ENCODE measurements around the gene TGM2. TPM values are rescaled to one million over a fixed set of nuclear protein-coding genes. Genes with fewer than 3 reads are reported as not detected.

TGM2 gene
- total and polyA plus RNA-seq, 9 of the 15 experiments (the other 6 are each of a cell fraction or from before 2014, with no cell fraction given) = 5.5 to 78.5 (median 37.6) TPM

DNA sequence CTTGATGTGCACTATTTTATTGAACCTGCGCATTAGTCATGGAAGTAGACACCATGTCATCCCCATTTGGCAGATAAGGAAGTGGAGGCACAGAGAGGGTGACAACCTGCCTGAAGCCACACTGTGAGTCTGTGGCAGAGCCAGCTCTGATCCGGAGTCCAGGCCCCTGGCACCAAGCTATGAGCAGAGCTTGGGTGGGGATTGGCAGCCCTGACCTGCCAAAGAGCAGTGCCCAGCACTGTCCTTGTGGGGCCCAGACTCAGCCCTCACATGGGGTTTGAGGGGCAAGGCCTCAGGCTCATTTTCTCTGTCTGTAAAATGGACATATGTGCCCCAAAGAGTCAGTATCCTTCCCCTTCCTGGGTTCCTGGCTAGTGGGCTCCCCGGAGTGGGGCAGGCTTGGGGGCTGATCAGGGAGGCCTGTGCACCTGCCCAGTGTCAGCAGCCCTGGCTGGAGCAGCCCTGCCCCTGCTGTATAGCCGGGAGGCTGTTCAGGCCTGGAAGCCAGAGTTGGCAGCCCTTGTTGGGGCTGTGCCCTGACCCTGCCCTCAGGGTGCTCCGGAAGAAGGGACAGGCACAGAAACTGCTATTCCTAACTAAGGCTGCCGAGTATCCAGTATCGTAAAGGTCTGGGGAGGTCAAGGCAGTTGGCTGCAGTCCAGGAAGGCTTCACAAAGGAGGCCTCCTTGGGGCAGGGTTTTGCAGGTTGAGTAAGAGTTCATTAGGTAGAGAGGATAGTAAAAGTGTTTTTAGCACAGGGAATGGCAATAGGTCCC is 38.7 kb downstream of the TGM2 start:
- in situ Hi-C loops (cut with MboI) (no loop called here), intact Hi-C loops (cut with micrococcal nuclease) (no loop called here)
- Histone ChIP-seq H3K36me3 (ENCODE audit: control insufficient read depth, insufficient read depth, low read length) (peaks cover 18% of the 10 kb centered on the region; the same call in 2 of the 3 replicates), H3K9me1 (ENCODE audit: control insufficient read depth, insufficient read depth, low read length) (no peaks in the 10 kb centered on the region), H3K79me2 (ENCODE audit: control insufficient read depth, insufficient read depth, low read length) (no peaks in the 10 kb centered on the region), H3K4me3 (no peak overlapping the region), H3K4me2 (ENCODE audit: insufficient read depth, low read length) (peak overlapping the region; percentile 59), H4K20me1 (replicated peaks; ENCODE audit: control insufficient read depth, insufficient read depth, low read length) (no peaks in the 10 kb centered on the region), H3K27ac (ENCODE audit: extremely low read depth, low read depth, low read length) (peak overlapping the region; percentile 58), H3K9ac (ENCODE audit: insufficient read depth in 1 of 2, low read depth in 2 of 2, low read length in 2 of 2) (peak overlapping the region; percentile 44 to 82), H3K4me1 (replicated peaks in 1 of 2; ENCODE audit: control insufficient read depth in 2 of 2, insufficient read depth in 2 of 2, low read length in 2 of 2) (peaks cover 48 to 59% of the 10 kb centered on the region in 2 experiments), H3K27me3 (ENCODE audit: control insufficient read depth in 2 of 2, insufficient read depth in 2 of 2, low read length in 2 of 2) (no peaks in the 10 kb centered on the region), H3K9me3 (replicated peaks; ENCODE audit: control insufficient read depth, insufficient read depth, low read depth, low read length) (no peaks in the 10 kb centered on the region), H2AFZ (ENCODE audit: low read depth, low read length) (peak overlapping the region; percentile 56)
- 43% methylated on average over 7 of the region's 7 CpGs for WGBS (ENCODE audit: insufficient coverage, low coverage, missing lambda C conversion rate)
- peak in 1 of 4 experiments; percentile 83 for DNase-seq (ENCODE audit: extremely low read depth in 1 of 4, low spot score in 3 of 4)
- BruUV-seq (replicated peaks) = no TSS peak
- FAIRE-seq = peak; percentile 86
- ATAC-seq = peak; percentile 10
- ChIA-PET POLR2A (interaction anchor here (0.6 to 3.4 kb wide), 3 partner anchors 11 to 509 kb away, joined by 3 to 13 read pairs (median 3); no protein-coding TSS in a partner anchor), CTCF (ENCODE audit: low intra/inter-chr PET ratio) (no interaction called here)
- TF ChIP-seq, protein P1, sequence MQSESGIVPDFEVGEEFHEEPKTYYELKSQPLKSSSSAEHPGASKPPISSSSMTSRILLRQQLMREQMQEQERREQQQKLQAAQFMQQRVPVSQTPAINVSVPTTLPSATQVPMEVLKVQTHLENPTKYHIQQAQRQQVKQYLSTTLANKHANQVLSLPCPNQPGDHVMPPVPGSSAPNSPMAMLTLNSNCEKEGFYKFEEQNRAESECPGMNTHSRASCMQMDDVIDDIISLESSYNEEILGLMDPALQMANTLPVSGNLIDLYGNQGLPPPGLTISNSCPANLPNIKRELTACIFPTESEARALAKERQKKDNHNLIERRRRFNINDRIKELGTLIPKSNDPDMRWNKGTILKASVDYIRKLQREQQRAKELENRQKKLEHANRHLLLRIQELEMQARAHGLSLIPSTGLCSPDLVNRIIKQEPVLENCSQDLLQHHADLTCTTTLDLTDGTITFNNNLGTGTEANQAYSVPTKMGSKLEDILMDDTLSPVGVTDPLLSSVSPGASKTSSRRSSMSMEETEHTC (IDR thresholded peaks at IDR 0.05) = no peak
- no peak for TF ChIP-seq BRF1 (IDR thresholded peaks at IDR 0.05; ENCODE audit: borderline replicate concordance, extremely low read depth, insufficient read length)
- TF ChIP-seq, protein P2, sequence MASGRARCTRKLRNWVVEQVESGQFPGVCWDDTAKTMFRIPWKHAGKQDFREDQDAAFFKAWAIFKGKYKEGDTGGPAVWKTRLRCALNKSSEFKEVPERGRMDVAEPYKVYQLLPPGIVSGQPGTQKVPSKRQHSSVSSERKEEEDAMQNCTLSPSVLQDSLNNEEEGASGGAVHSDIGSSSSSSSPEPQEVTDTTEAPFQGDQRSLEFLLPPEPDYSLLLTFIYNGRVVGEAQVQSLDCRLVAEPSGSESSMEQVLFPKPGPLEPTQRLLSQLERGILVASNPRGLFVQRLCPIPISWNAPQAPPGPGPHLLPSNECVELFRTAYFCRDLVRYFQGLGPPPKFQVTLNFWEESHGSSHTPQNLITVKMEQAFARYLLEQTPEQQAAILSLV (tag; IDR thresholded peaks at IDR 0.05) = no peak
- TF ChIP-seq XRCC3 (IDR thresholded peaks at IDR 0.05) = no peak
- no peak for TF ChIP-seq POLR2B (IDR thresholded peaks at IDR 0.05; ENCODE audit: low read depth, partially characterized antibody)
- TF ChIP-seq GMEB1 (CRISPR knock-in tag; IDR thresholded peaks at IDR 0.05) = no peak
- TF ChIP-seq PTBP1 (IDR thresholded peaks at IDR 0.05; ENCODE audit: low read depth, low read length) = 0 out of 2 replicates have a peak, but pooled peaks have one; percentile 67
- 0 out of 6 replicates have a peak, but pooled peaks of 1 of the 3 experiments have one; percentile 0 for TF ChIP-seq ZBTB11 (CRISPR knock-in tag; IDR thresholded peaks at IDR 0.05)
- no peak for TF ChIP-seq ELK1 (CRISPR knock-in tag; IDR thresholded peaks at IDR 0.05)
- TF ChIP-seq RBM25 (IDR thresholded peaks at IDR 0.05; ENCODE audit: low read depth, low read length, severe bottlenecking) = peak; percentile 79
- peak; percentile 63 for TF ChIP-seq BCOR (IDR thresholded peaks at IDR 0.05)
